ENCODE measurements around the gene CMTM7.
"Not testable (repeated sequence)": the region's sequence is repeated elsewhere in the genome, so short reads cannot be mapped to it uniquely, and the experiment has no call there.

Gene CMTM7

GRCh38 chr3:32438596-32439344, 47.1 kb downstream of the CMTM7 start:
- no peak for DNase-seq (ENCODE audit: low read depth)

- DNase-seq (ENCODE audit: low read depth): not testable (repeated sequence)
Measured at GRCh38 chr3:32439421-32439820, 47.8 kb downstream of the CMTM7 start.

DNA sequence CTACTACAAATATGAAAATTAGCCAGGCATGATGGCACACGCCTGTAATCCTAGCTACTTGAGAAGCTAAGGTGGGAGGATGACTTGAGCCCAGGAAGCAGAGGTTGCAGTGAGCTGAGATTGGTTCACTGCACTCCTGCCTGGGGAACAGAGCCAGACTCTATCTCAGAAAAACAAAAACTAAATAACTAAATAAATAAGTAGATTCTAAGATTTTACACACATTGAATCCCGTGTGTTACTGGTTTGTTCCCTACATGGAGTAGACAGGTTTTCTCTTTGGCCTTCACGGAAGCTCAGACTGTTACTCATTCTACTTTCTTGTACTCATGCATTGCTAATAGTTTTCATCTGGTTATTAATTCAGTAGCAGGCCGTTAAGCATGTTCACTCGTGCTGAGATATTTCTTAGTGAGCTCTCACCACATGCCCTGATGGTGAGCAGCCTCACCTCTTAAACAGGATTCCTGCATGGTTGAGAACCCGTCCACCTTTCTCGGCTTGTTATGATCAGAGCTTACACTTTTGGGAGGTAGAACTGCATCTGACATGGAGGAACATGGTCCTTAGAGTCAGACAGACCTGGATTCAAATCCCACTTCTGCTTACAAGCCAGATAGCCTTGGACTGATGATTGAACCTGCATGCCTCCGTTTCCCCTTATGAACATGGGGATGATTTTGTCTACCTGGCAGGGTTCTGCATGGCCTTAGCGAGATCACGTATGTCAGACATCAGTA, 49.1 kb downstream of the CMTM7 start:
- DNase-seq (ENCODE audit: low read depth): no peak

- no peak for DNase-seq (ENCODE audit: low read depth)
Measured at GRCh38 chr3:32442766-32443165, 51.1 kb downstream of the CMTM7 start.

DNA sequence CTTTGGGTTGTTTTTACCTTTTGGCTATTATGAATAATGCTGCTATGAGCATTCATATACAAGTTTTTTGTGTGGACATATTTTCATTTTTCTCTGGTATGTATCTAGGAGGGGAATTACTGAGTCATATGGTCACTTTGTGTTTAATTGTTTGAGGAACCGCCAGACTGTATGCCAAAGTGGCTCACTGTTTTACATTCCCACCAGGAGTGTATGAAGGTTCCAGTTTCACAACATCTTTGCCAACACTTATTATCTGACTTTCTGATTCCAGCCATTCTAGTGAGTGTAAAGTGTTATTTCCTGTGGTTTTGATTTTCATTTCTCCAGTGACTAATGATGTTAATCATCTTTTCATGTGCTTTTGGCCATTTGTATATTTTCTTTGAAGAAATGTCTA, 51.8 kb downstream of the CMTM7 start:
- DNase-seq (ENCODE audit: low read depth): no peak

- no peak for DNase-seq (ENCODE audit: low read depth)
Measured at GRCh38 chr3:32447865-32448400, 56.3 kb downstream of the CMTM7 start.

DNA sequence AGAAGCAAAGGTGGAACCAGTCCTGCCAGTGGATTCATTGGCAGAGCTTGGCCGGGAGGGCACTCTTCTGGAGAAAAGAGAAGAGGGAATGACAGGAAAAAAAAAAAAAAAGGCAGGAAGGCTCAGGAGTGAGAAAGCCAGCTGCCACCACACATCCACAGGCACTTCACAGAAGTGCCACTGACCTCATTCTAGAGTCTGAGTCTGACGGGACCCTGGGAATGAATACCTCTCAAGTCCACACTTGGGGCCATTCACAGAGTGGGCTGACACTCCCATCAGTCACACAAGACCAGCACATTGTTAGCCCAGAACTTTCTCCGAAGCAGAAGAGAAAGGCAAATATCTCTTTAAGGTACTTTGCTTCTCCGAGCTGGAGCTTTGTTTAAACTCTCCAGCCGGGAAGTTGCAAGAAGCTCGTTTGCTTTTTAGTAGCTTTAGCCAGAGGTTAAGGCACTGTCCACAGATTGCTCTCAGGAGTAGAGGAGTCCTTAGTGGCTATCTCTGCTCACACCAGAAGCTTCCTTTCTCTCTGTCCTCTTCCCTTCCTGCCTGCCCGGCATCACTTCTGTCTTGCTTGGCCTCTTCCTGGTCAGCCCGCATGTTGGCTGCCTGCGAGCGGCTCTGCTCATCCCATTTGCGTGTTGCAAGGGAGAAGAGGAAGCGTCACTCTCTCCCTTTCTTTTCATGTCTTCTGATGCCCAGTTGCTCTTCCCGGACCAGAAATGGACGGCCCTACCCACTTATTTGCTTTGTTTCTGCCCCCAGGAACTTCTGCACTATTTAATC, 57.2 kb downstream of the CMTM7 start:
- DNase-seq (ENCODE audit: low read depth): no peak

DNA sequence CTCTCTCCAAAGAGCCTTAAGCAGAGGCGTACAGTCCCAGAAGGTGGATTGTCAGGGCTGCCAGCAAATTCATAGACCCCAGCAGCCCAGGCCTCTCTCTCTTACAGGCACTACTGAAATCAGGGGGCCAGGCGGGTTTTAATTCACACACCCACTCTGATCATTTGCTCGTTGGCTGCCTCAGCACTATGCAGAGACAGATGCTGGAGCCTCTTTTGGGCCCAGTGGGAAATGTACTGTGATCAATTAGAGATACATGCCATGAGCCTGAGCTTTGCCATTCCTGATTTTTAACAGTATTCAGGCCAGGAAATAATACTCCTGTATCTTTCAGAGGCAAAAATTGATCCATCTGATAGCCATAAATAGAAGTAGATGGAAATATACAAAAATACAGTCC, 58.0 kb downstream of the CMTM7 start:
- no peak for DNase-seq (ENCODE audit: low read depth)

- DNase-seq (ENCODE audit: low read depth): no peak
Measured at GRCh38 chr3:32450426-32450825, 58.8 kb downstream of the CMTM7 start.

DNA sequence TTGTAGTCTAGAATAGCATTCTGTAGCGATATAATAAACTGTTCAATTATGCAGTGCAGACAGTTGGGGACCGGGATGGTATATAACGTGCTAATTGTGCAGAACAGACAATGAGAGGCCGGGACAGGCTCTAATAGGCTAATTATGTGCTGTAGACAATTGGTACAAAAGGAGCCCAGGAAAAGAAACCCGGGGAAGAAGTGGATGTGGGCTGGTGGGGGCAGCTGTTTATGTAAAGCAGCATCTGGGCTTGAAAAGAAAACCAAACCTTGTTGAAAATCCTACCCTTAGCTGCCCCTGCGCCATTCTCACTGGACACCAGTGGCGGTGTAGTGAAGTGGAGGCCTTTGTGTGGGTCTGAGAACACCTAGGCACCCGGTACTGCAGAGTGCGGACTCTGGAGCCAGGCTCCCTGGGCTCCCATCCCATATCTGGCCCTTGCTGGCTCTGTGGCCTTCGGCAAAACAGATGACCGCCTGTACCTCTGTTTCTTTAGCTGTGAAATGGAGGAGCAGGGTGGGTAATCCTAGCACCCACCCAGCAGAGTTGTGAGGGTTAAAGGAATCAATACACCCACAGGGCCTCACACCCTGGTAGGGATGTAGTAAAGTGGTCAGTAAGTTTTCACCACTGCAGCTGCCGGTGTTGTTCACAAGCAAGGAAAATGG, 59.5 kb downstream of the CMTM7 start:
- no peak for DNase-seq (ENCODE audit: low read depth)

- no peak for DNase-seq (ENCODE audit: low read depth)
Measured at GRCh38 chr3:32452009-32452408, 60.4 kb downstream of the CMTM7 start.

DNA sequence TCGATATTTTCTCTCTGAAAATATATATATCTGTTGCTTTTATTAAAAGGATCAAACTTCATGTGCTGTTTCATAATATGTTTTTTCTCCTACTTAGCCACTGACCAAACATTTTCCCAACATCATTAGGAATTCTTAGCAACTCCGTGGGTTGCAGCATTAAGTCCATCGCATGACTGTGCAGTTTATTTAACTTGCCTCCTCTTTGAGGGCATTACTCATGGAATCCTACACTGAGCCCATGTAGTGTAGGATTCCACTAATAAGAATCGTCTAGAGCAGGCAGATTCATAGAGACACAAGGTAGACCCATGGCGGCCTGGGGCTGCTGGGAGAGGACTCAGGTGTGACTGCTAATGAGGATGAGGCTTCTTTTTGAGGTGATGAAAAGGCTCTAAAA, 61.7 kb downstream of the CMTM7 start:
- DNase-seq (ENCODE audit: low read depth): no peak

GRCh38 chr3:32454111-32454510, 62.5 kb downstream of the CMTM7 start:
- DNase-seq (ENCODE audit: low read depth): no peak

GRCh38 chr3:32454731-32455608, 63.3 kb downstream of the CMTM7 start:
- DNase-seq (ENCODE audit: low read depth): no peak

DNA sequence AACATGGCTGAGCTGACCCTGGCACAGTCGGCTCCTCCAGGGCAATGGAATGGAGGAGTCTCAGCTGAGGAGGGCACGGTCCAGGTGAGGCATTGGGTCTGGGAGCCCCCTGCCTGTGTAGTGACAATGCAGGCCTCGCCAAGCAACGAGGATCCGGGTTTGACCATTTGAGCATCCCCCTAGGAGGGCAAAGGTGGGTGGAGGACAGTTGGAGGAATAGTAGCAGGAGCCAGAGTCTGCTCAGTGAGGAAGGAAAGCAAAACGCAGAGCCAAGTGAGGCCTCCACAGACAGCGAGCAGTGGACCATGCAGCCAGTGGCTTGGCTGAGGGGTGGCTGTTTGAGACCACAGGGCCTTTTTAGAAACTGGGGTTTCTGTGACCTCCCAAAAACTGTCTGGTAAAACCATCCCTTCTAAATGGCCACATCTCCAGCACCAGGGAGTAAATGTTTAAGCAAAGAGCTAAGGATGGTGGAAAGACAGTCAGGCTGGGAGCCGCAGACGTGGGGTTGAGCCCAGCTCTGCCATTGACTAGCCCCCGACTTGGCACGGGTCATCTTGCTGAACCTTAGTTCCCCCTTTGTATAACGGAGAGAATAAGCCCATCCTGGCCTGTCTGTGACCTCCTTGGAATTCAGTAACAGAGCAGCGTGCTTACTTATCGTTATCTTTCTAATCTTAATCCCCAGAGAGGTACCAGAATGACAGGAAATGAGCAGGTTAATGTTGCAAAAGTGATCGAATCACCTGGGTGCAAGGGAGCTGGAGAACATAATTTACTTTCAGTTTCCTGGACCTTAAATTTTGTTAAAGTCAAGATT, 64.2 kb downstream of the CMTM7 start:
- DNase-seq (ENCODE audit: low read depth): no peak

GRCh38 chr3:32456429-32457130, 64.9 kb downstream of the CMTM7 start:
- no peak for DNase-seq (ENCODE audit: low read depth)

GRCh38 chr3:32457971-32458471, 66.4 kb downstream of the CMTM7 start:
- no peak for DNase-seq (ENCODE audit: low read depth)

DNA sequence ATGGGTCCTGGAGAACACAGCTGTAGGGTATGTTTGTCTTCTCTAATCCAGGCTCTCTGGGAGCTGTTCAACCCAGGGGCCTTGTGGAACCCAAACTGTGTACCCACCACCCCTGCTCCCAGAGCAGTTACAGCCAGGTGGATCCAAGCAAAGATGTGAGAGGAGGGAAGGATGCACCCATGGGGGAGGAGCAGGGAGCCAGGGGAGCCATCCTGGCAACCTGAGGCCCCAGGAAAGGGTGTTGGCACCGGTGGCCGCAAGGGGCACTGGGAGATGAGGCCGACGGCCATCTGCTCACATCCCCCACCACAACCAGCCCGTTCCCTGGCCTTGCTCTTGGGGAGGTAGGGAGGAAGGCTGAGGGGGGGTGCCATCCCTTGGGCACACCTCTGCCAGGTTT, 67.8 kb downstream of the CMTM7 start:
- DNase-seq (ENCODE audit: low read depth): no peak

DNA sequence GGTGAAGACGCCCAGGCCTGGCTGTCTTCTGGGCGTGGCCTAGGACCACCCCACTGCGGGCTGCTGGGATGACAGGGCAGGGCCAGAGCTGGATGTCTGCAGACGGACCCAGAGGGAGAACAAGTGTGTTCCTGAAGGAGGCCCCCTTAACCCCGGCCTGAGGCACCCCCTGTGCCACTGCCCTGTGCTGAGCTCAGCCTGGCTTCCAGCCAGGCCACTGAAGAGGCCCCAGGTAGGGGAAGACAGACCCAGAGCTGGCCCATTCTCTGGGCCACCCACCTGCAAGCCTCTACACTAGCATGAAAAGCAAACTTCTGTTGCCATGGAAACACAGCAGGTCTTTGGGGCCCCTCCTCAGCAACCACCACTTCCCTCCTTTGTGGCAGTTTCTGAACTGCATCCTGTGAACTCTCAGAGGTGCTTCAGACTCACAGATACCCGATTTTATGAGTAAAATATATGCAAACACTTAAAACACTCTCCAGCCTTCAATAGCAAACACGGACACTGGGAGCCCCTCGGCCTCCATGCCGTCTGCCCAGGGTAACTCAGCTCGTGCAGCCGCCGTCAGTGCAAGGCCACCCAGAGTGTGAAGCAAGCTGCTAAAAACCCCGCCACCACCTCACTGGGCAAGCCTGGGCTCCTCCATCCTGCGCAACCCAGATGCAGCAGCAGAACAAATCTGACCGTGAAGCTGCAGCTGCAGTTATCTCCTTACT, 68.5 kb downstream of the CMTM7 start:
- DNase-seq (ENCODE audit: low read depth): no peak
